ENCODE measurements around the gene SLC9A9. TPM values are rescaled to one million over a fixed set of nuclear protein-coding genes. Genes with fewer than 3 reads are reported as not detected.

The SLC9A9 gene
- polyA plus RNA-seq, 1 donor (not counting 4 experiments of a cell fraction or from before 2014, with no cell fraction given), result 5.2 TPM

- no peak for FAIRE-seq
- Histone ChIP-seq H3K4me2 (ENCODE audit: control insufficient read depth, extremely low read depth, insufficient read depth, low read depth, low read length) (no peak overlapping the region), H3K36me3 (ENCODE audit: control insufficient read depth in 2 of 2, extremely low read depth in 1 of 2, insufficient read depth in 2 of 2, low read length in 2 of 2) (no peaks in the 10 kb centered on the region), H3K9ac (ENCODE audit: control insufficient read depth, extremely low read depth, insufficient read depth, low read length) (no peak overlapping the region), H3K27ac (ENCODE audit: control insufficient read depth, insufficient read depth, low read length) (no peak overlapping the region), H3K9me3 (ENCODE audit: control insufficient read depth, low read depth, low read length) (no peaks in the 10 kb centered on the region), H3K79me2 (ENCODE audit: control insufficient read depth, insufficient read depth, low read length) (no peaks in the 10 kb centered on the region), H3K9me1 (ENCODE audit: control insufficient read depth, extremely low read depth, insufficient read depth, low read length) (no peaks in the 10 kb centered on the region), H3K27me3 (ENCODE audit: control insufficient read depth, extremely low read depth, insufficient read depth, low read length) (no peaks in the 10 kb centered on the region), H2AFZ (ENCODE audit: control insufficient read depth, low read length) (no peak overlapping the region), H4K20me1 (ENCODE audit: control insufficient read depth, extremely low read depth, insufficient read depth, low read length) (no peaks in the 10 kb centered on the region), H3K4me3 (ENCODE audit: control insufficient read depth in 2 of 3, extremely low read depth in 1 of 3, insufficient read depth in 2 of 3, low read depth in 1 of 3, low read length in 3 of 3) (no peak overlapping the region), H3K4me1 (ENCODE audit: control insufficient read depth, extremely low read depth, insufficient read depth, low read length) (no peaks in the 10 kb centered on the region)
- no peak for DNase-seq (ENCODE audit: low read depth, low spot score)
- dilution Hi-C loops (cut with MboI; ENCODE audit: extremely low pct_ligation_motif_present, low sequenced_read_pairs), result no loop called here
- TF ChIP-seq CTCF (optimal IDR thresholded peaks at IDR 0.05 in 1 of 3, IDR thresholded peaks at IDR 0.05 in 1 of 3, conservative IDR thresholded peaks at IDR 0.05 in 1 of 3; ENCODE audit: extremely low read depth in 1 of 3, insufficient read depth in 2 of 3, low read length in 3 of 3) (no peak), EZH2 (IDR thresholded peaks at IDR 0.05; ENCODE audit: low read length) (no peak)
Measured at GRCh38 chr3:143382816-143383215, 465.5 kb downstream of the SLC9A9 start.

DNA sequence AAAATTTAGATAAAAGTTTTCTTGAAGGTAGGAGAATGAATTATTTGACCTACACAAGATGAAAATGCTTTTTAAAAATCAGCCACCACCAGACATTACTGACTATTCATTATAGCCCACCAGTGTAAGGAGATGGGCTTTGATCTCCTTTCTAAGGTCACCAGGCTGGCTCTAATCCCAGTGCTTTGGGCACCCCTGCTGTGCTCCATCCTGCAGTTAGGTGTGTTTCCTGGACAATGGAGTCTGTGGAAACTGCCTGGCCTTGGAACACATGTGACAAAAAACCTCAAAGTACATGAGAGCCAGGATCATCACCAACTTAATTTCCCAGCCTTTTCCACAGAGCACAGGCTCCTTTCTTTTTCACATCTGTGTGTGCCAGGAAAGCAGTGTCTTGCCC is 467.8 kb downstream of the SLC9A9 start:
- no peaks in the 10 kb centered on the region for H3K27me3 ChIP-seq (ENCODE audit: control insufficient read depth, extremely low read depth, insufficient read depth, low read length)
- FAIRE-seq, result no peak
- no peak overlapping the region for H3K4me2 ChIP-seq (ENCODE audit: control insufficient read depth, extremely low read depth, insufficient read depth, low read depth, low read length)
- H4K20me1 ChIP-seq (ENCODE audit: control insufficient read depth, extremely low read depth, insufficient read depth, low read length), result no peaks in the 10 kb centered on the region
- no peaks in the 10 kb centered on the region for H3K9me1 ChIP-seq (ENCODE audit: control insufficient read depth, extremely low read depth, insufficient read depth, low read length)
- no peaks in the 10 kb centered on the region for H3K9me3 ChIP-seq (ENCODE audit: control insufficient read depth, low read depth, low read length)
- H3K36me3 ChIP-seq (ENCODE audit: control insufficient read depth in 2 of 2, extremely low read depth in 1 of 2, insufficient read depth in 2 of 2, low read length in 2 of 2), result no peaks in the 10 kb centered on the region
- H3K27ac ChIP-seq (ENCODE audit: control insufficient read depth, insufficient read depth, low read length), result no peak overlapping the region
- H3K79me2 ChIP-seq (ENCODE audit: control insufficient read depth, insufficient read depth, low read length), result no peaks in the 10 kb centered on the region
- TF ChIP-seq EZH2 (IDR thresholded peaks at IDR 0.05; ENCODE audit: low read length), result no peak
- no peak for TF ChIP-seq CTCF (optimal IDR thresholded peaks at IDR 0.05 in 1 of 3, IDR thresholded peaks at IDR 0.05 in 1 of 3, conservative IDR thresholded peaks at IDR 0.05 in 1 of 3; ENCODE audit: extremely low read depth in 1 of 3, insufficient read depth in 2 of 3, low read length in 3 of 3)
- no peaks in the 10 kb centered on the region for H3K4me1 ChIP-seq (ENCODE audit: control insufficient read depth, extremely low read depth, insufficient read depth, low read length)
- H3K9ac ChIP-seq (ENCODE audit: control insufficient read depth, extremely low read depth, insufficient read depth, low read length), result no peak overlapping the region
- H3K4me3 ChIP-seq (ENCODE audit: control insufficient read depth in 2 of 3, extremely low read depth in 1 of 3, insufficient read depth in 2 of 3, low read depth in 1 of 3, low read length in 3 of 3), result no peak overlapping the region
- dilution Hi-C loops (cut with MboI; ENCODE audit: extremely low pct_ligation_motif_present, low sequenced_read_pairs), result no loop called here
- H2AFZ ChIP-seq (ENCODE audit: control insufficient read depth, low read length), result no peak overlapping the region
- DNase-seq (ENCODE audit: low read depth, low spot score), result no peak

All from keratinocyte (primary cell).